ENCODE results near the gene MYL9. TPM values are rescaled to one million over a fixed set of nuclear protein-coding genes. Genes with fewer than 3 reads are reported as not detected.

MYL9 gene
- total and polyA plus RNA-seq, 10 of the 15 experiments (the other 5 are each of a cell fraction or from before 2014, with no cell fraction given): 0.28 to 1.7 (median 0.63) TPM; not detected in 3

DNA sequence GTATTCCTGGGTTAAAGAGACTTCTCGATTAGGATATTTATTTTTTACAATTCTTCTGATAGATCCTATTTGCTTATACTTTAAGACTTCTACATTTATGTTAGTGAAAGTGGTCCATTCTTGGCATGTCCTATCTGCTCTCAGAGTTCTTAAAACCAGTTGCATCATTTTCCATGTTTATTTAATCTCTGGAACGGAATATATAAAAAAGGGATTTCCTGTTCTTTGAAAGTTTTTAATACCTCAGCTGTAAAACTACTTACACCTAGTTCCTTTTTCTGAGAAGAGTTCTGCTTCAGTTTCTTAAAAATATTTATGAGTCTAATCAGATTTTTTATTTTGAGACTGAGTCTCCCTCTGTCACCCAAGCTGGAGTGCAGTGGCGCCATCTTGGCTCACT, 18.0 kb upstream of the MYL9 start:
- POLR2A ChIA-PET: no interaction called here
- H3K9me3 ChIP-seq (replicated peaks; ENCODE audit: control insufficient read depth, insufficient read depth, low read length): no peaks in the 10 kb centered on the region
- intact Hi-C loops (cut with micrococcal nuclease; ENCODE audit: unreplicated experiment): no loop called here
- CTCF ChIA-PET: interaction anchor here (0.9 kb wide), 1 partner anchor 231 kb away, joined by 3 read pairs; no protein-coding TSS in a partner anchor
- H3K36me3 ChIP-seq (ENCODE audit: control insufficient read depth in 2 of 2, insufficient read depth in 2 of 2, low read length in 1 of 2): peaks cover 9 to 13% of the 10 kb centered on the region in 2 experiments; a peak in 3 of 4 replicates
- in situ Hi-C loops (cut with MboI): no loop called here
- SMC1A ChIA-PET (ENCODE audit: uncharacterized antibody, unreplicated experiment): interaction anchor here (1.1 kb wide), 1 partner anchor 29 kb away, joined by 3 read pairs; no protein-coding TSS in a partner anchor
- no peak overlapping the region for H2AFZ ChIP-seq (ENCODE audit: control insufficient read depth, low read depth, low read length)
- H3K4me3 ChIP-seq: no peak overlapping the region
- H3K4me2 ChIP-seq (ENCODE audit: control insufficient read depth, insufficient read depth): no peak overlapping the region
- H3K27me3 ChIP-seq (replicated peaks in 1 of 2; ENCODE audit: control insufficient read depth in 2 of 2, insufficient read depth in 2 of 2, low read length in 1 of 2): no peaks in the 10 kb centered on the region
- WGBS (ENCODE audit: insufficient coverage, insufficient replicate concordance, low lambda C conversion rate, missing lambda C conversion rate): 98% methylated on average over 3 of the region's 3 CpGs
- no TSS peak for BruUV-seq (replicated peaks)
- RAD21 ChIA-PET (ENCODE audit: unreplicated experiment): no interaction called here
- 0 out of 2 replicates have a peak, but pooled peaks cover 3% of the 10 kb centered on the region for H3K4me1 ChIP-seq (ENCODE audit: control insufficient read depth, insufficient read depth, low read length)
- H3K9ac ChIP-seq (ENCODE audit: control insufficient read depth, insufficient read depth, low read length): no peak overlapping the region
- DNase-seq (ENCODE audit: low read depth, low spot score) (no peak), ATAC-seq (no peak), FAIRE-seq (no peak)
- H3K27ac ChIP-seq (ENCODE audit: control insufficient read depth, insufficient read depth): no peak overlapping the region
- no peak for TF ChIP-seq STAT1 (conservative IDR thresholded peaks at IDR 0.05)
- TF ChIP-seq POU2F2 (IDR thresholded peaks at IDR 0.05; ENCODE audit: borderline replicate concordance, low read depth, low read length): no peak
- no peak for TF ChIP-seq SUPT20H (IDR thresholded peaks at IDR 0.05; ENCODE audit: borderline replicate concordance, control insufficient read depth, low read depth, low read length)
- no peak for TF ChIP-seq ZNF622 (IDR thresholded peaks at IDR 0.05)
- TF ChIP-seq BCL11A (IDR thresholded peaks at IDR 0.05; ENCODE audit: low read depth, low read length): no peak
- TF ChIP-seq PAX8 (IDR thresholded peaks at IDR 0.05): no peak
- no peak for TF ChIP-seq BCL3 (IDR thresholded peaks at IDR 0.05; ENCODE audit: borderline replicate concordance, insufficient read depth, low read depth, low read length, poor library complexity, severe bottlenecking)
- no peak for TF ChIP-seq CBX3 (IDR thresholded peaks at IDR 0.05; ENCODE audit: borderline replicate concordance, low read depth)
- TF ChIP-seq MEF2A (IDR thresholded peaks at IDR 0.05; ENCODE audit: insufficient read depth, low read depth, low read length): no peak
- no peak for TF ChIP-seq CHD1 (IDR thresholded peaks at IDR 0.05; ENCODE audit: low read depth, low read length)
- TF ChIP-seq SMAD1 (IDR thresholded peaks at IDR 0.05; ENCODE audit: low read depth, partially characterized antibody): no peak
- no peak for TF ChIP-seq ZZZ3 (IDR thresholded peaks at IDR 0.05; ENCODE audit: control insufficient read depth, insufficient read length, low read depth)
- TF ChIP-seq MYB (IDR thresholded peaks at IDR 0.05; ENCODE audit: borderline replicate concordance, low read depth, low read length): no peak
- no peak for TF ChIP-seq SIX5 (IDR thresholded peaks at IDR 0.05; ENCODE audit: low read depth, low read length, severe bottlenecking)
- TF ChIP-seq BRCA1 (IDR thresholded peaks at IDR 0.05; ENCODE audit: low read depth, low read length): no peak
- TF ChIP-seq TBL1XR1 (IDR thresholded peaks at IDR 0.05; ENCODE audit: low read depth, low read length): no peak
- no peak for TF ChIP-seq BHLHE40 (IDR thresholded peaks at IDR 0.05; ENCODE audit: borderline replicate concordance in 1 of 2, low read depth in 2 of 2, low read length in 1 of 2)
- TF ChIP-seq, protein P1, sequence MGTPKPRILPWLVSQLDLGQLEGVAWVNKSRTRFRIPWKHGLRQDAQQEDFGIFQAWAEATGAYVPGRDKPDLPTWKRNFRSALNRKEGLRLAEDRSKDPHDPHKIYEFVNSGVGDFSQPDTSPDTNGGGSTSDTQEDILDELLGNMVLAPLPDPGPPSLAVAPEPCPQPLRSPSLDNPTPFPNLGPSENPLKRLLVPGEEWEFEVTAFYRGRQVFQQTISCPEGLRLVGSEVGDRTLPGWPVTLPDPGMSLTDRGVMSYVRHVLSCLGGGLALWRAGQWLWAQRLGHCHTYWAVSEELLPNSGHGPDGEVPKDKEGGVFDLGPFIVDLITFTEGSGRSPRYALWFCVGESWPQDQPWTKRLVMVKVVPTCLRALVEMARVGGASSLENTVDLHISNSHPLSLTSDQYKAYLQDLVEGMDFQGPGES (IDR thresholded peaks at IDR 0.05): no peak
- TF ChIP-seq RUNX3 (IDR thresholded peaks at IDR 0.05; ENCODE audit: low read length): no peak
- no peaks in the 10 kb centered on the region for H3K79me2 ChIP-seq (ENCODE audit: control insufficient read depth, insufficient read depth, low read length)
- H4K20me1 ChIP-seq (ENCODE audit: control insufficient read depth, insufficient read depth): no peaks in the 10 kb centered on the region

Measured in GM12878 (cell line).